Measurements from ENCODE around the gene CDHR3. TPM values are rescaled to one million over a fixed set of nuclear protein-coding genes. Genes with fewer than 3 reads are reported as not detected.
"Not testable (repeated sequence)": the region's sequence is repeated elsewhere in the genome, so short reads cannot be mapped to it uniquely, and the experiment has no call there.

The CDHR3 gene
- total RNA-seq, 2 experiments from 2014 or later: 0.42 to 2.8 TPM

GRCh38 chr7:105979405-105979804 lies 16.3 kb downstream of the CDHR3 start:
- BruUV-seq (replicated peaks): no TSS peak
- H3K79me2 ChIP-seq (ENCODE audit: insufficient read depth, low read depth, low read length): no peaks in the 10 kb centered on the region
- no peaks in the 10 kb centered on the region for H4K20me1 ChIP-seq (ENCODE audit: insufficient read depth, low read length)
- POLR2A ChIA-PET: no interaction called here
- no peaks in the 10 kb centered on the region for H3K9me2 ChIP-seq (ENCODE audit: insufficient read depth, low read length)
- TF ChIP-seq EZH2phosphoT487 (IDR thresholded peaks at IDR 0.05; ENCODE audit: borderline replicate concordance, low read depth, low read length) (no peak), CTCF (conservative IDR thresholded peaks at IDR 0.05; ENCODE audit: low read length) (no peak)
- no peak for DNase-seq (ENCODE audit: low spot score)
- no peak overlapping the region for H3K4me3 ChIP-seq (ENCODE audit: low read depth, low read length, poor library complexity, severe bottlenecking)
- no peak overlapping the region for H3K27ac ChIP-seq (ENCODE audit: low read depth, low read length, poor library complexity, severe bottlenecking)
- H3K4me2 ChIP-seq (ENCODE audit: low read length): no peak overlapping the region
- no peaks in the 10 kb centered on the region for H3K9me3 ChIP-seq (ENCODE audit: low read length)
- no peaks in the 10 kb centered on the region for H3K4me1 ChIP-seq (ENCODE audit: insufficient read depth, low read length, poor library complexity, severe bottlenecking)
- intact Hi-C loops (cut with micrococcal nuclease; ENCODE audit: unreplicated experiment): no loop called here
- H3K36me3 ChIP-seq (ENCODE audit: insufficient read depth, low read length): no peaks in the 10 kb centered on the region
- CTCF ChIA-PET (ENCODE audit: unreplicated experiment): no interaction called here
- no peak overlapping the region for H2AFZ ChIP-seq (ENCODE audit: low read length)

GRCh38 chr7:105980645-105981396 lies 17.8 kb downstream of the CDHR3 start:
- POLR2A ChIA-PET: interaction anchor here (0.5 to 0.7 kb wide), 2 partner anchors 748 to 1580 kb away, joined by 3 read pairs; no protein-coding TSS in a partner anchor
- no peaks in the 10 kb centered on the region for H3K9me2 ChIP-seq (ENCODE audit: insufficient read depth, low read length)
- CTCF ChIA-PET (ENCODE audit: unreplicated experiment): interaction anchor here (1.3 kb wide), 1 partner anchor 12 kb away, joined by 4 read pairs; no protein-coding TSS in a partner anchor
- no peak for DNase-seq (ENCODE audit: low spot score)
- no peaks in the 10 kb centered on the region for H3K79me2 ChIP-seq (ENCODE audit: insufficient read depth, low read depth, low read length)
- H4K20me1 ChIP-seq (ENCODE audit: insufficient read depth, low read length): no peaks in the 10 kb centered on the region
- no peaks in the 10 kb centered on the region for H3K4me1 ChIP-seq (ENCODE audit: insufficient read depth, low read length, poor library complexity, severe bottlenecking)
- no peak overlapping the region for H3K27ac ChIP-seq (ENCODE audit: low read depth, low read length, poor library complexity, severe bottlenecking)
- H3K36me3 ChIP-seq (ENCODE audit: insufficient read depth, low read length): no peaks in the 10 kb centered on the region
- BruUV-seq (replicated peaks): no TSS peak
- H2AFZ ChIP-seq (ENCODE audit: low read length): no peak overlapping the region
- H3K9me3 ChIP-seq (ENCODE audit: low read length): no peaks in the 10 kb centered on the region
- no peak overlapping the region for H3K4me3 ChIP-seq (ENCODE audit: low read depth, low read length, poor library complexity, severe bottlenecking)
- intact Hi-C loops (cut with micrococcal nuclease; ENCODE audit: unreplicated experiment): no loop called here
- no peak overlapping the region for H3K4me2 ChIP-seq (ENCODE audit: low read length)
- TF ChIP-seq EZH2phosphoT487 (IDR thresholded peaks at IDR 0.05; ENCODE audit: borderline replicate concordance, low read depth, low read length) (no peak), CTCF (conservative IDR thresholded peaks at IDR 0.05; ENCODE audit: low read length) (no peak)

- Histone ChIP-seq H3K9me2 (ENCODE audit: insufficient read depth, low read length) (no peaks in the 10 kb centered on the region), H3K4me2 (ENCODE audit: low read length) (no peak overlapping the region), H2AFZ (ENCODE audit: low read length) (no peak overlapping the region), H3K4me3 (ENCODE audit: low read depth, low read length, poor library complexity, severe bottlenecking) (no peak overlapping the region), H3K36me3 (ENCODE audit: insufficient read depth, low read length) (no peaks in the 10 kb centered on the region), H4K20me1 (ENCODE audit: insufficient read depth, low read length) (no peaks in the 10 kb centered on the region), H3K4me1 (ENCODE audit: insufficient read depth, low read length, poor library complexity, severe bottlenecking) (no peaks in the 10 kb centered on the region), H3K27ac (ENCODE audit: low read depth, low read length, poor library complexity, severe bottlenecking) (no peak overlapping the region), H3K79me2 (ENCODE audit: insufficient read depth, low read depth, low read length) (no peaks in the 10 kb centered on the region), H3K9me3 (ENCODE audit: low read length) (no peaks in the 10 kb centered on the region)
- no TSS peak for BruUV-seq (replicated peaks)
- ChIA-PET CTCF (ENCODE audit: unreplicated experiment) (no interaction called here), POLR2A (interaction anchor here (0.6 kb wide), 2 partner anchors 49 to 182 kb away, joined by 3 to 4 read pairs; no protein-coding TSS in a partner anchor)
- intact Hi-C loops (cut with micrococcal nuclease; ENCODE audit: unreplicated experiment): no loop called here
- TF ChIP-seq CTCF (conservative IDR thresholded peaks at IDR 0.05; ENCODE audit: low read length): no peak
- no peak for TF ChIP-seq EZH2phosphoT487 (IDR thresholded peaks at IDR 0.05; ENCODE audit: borderline replicate concordance, low read depth, low read length)
- DNase-seq (ENCODE audit: low spot score): no peak
Observed at GRCh38 chr7:105982388-105982787, 19.3 kb downstream of the CDHR3 start.

- H3K36me3 ChIP-seq (ENCODE audit: insufficient read depth, low read length); H3K9me3 ChIP-seq (ENCODE audit: low read length); H3K27ac ChIP-seq (ENCODE audit: low read depth, low read length, poor library complexity, severe bottlenecking); H4K20me1 ChIP-seq (ENCODE audit: insufficient read depth, low read length); H3K4me3 ChIP-seq (ENCODE audit: low read depth, low read length, poor library complexity, severe bottlenecking); DNase-seq (ENCODE audit: low spot score); H3K79me2 ChIP-seq (ENCODE audit: insufficient read depth, low read depth, low read length); H3K4me1 ChIP-seq (ENCODE audit: insufficient read depth, low read length, poor library complexity, severe bottlenecking); H3K4me2 ChIP-seq (ENCODE audit: low read length); BruUV-seq (replicated peaks); H2AFZ ChIP-seq (ENCODE audit: low read length); intact Hi-C loops (cut with micrococcal nuclease; ENCODE audit: unreplicated experiment); H3K9me2 ChIP-seq (ENCODE audit: insufficient read depth, low read length): not testable (repeated sequence)
- CTCF ChIA-PET (ENCODE audit: unreplicated experiment): interaction anchor here (0.9 kb wide), 1 partner anchor 38 kb away, joined by 3 read pairs; no protein-coding TSS in a partner anchor
- POLR2A ChIA-PET: interaction anchor here (0.5 to 0.7 kb wide), 2 partner anchors 71 to 730 kb away, joined by 3 to 4 read pairs; no protein-coding TSS in a partner anchor
Observed at GRCh38 chr7:105984808-105985207, 21.7 kb downstream of the CDHR3 start.

Data from OCI-LY7 (cell line).